ENCODE data around the gene KRT71.

DNA sequence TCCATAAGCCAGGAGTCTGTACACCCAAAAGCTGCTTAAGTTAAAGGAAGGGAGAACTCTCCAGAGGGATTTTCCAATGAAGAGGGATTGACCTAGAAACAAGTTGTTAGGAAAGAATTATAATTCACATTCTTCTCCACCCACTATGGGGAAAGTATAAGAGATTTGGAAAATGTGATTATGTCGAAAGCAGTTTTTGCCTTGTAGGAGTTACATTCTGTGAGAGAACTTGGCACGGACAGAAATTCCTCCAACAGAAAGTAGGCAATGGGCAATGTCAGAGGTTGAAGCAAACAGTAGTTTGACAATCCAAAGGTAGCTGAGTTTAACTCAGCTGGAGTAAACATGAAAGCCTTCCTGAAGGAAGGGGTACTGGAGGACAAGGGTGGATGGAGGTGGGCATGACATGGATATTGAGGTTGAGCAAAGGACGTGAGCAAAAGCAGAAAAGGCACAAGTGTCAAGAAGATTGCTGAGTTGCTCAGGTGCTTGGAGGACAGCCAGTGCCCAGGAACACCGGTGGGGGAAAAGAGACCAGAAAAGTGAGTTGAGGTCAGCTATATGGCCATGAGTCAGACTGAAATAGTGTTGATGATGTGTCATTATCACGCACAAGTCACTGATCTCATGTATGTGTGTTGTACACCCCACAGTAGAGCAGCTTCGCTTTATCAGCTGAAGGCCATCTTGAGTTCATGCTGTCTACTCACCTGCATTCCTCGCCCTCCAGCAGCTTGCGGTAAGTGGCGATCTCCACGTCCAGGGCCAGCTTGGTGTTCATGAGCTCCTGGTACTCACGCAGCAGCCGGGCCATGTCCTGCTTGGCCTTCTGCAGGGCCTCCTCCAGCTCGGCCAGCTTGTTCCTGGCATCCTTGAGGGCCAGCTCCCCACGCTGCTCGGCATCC lies 36.8 kb downstream of the KRT71 start:
- TF ChIP-seq, protein P1, sequence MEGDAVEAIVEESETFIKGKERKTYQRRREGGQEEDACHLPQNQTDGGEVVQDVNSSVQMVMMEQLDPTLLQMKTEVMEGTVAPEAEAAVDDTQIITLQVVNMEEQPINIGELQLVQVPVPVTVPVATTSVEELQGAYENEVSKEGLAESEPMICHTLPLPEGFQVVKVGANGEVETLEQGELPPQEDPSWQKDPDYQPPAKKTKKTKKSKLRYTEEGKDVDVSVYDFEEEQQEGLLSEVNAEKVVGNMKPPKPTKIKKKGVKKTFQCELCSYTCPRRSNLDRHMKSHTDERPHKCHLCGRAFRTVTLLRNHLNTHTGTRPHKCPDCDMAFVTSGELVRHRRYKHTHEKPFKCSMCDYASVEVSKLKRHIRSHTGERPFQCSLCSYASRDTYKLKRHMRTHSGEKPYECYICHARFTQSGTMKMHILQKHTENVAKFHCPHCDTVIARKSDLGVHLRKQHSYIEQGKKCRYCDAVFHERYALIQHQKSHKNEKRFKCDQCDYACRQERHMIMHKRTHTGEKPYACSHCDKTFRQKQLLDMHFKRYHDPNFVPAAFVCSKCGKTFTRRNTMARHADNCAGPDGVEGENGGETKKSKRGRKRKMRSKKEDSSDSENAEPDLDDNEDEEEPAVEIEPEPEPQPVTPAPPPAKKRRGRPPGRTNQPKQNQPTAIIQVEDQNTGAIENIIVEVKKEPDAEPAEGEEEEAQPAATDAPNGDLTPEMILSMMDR (IDR thresholded peaks at IDR 0.05): no peak
- TF ChIP-seq POLR2AphosphoS5 (IDR thresholded peaks at IDR 0.05; ENCODE audit: low read depth, low read length): no peak

Data from Panc1 (cell line).